Prostate gland (tissue), 2 donors: ENCODE results near the gene RGCC.

ENCODE experiments used
- POLR2AphosphoS5 ChIP-seq: sonication (generic); formaldehyde crosslinking; IDR thresholded peaks from one replicate; pipeline ENCODE4 v1.6.1; 2017; ENCODE audit warnings: antibody characterized with exemption
- TF ChIP-seq, protein P1 (sequence below), 4 experiments: fragments of 200-600 bp in 2 of 4; fragments of 450-650 bp in 2 of 4; sonication (generic) in 2 of 4; IDR thresholded peaks; 1 replicate in 3 of 4; 2 replicates in 1 of 4; pipeline ENCODE4 v1.5.1; 2016 to 2019; ENCODE audit warnings: antibody characterized with exemption in 4 of 4, mild to moderate bottlenecking in 2 of 4, moderate library complexity in 2 of 4

GRCh38 chr13:41500511-41500910 lies 43.2 kb downstream of the RGCC start:
- TF ChIP-seq, protein P1, sequence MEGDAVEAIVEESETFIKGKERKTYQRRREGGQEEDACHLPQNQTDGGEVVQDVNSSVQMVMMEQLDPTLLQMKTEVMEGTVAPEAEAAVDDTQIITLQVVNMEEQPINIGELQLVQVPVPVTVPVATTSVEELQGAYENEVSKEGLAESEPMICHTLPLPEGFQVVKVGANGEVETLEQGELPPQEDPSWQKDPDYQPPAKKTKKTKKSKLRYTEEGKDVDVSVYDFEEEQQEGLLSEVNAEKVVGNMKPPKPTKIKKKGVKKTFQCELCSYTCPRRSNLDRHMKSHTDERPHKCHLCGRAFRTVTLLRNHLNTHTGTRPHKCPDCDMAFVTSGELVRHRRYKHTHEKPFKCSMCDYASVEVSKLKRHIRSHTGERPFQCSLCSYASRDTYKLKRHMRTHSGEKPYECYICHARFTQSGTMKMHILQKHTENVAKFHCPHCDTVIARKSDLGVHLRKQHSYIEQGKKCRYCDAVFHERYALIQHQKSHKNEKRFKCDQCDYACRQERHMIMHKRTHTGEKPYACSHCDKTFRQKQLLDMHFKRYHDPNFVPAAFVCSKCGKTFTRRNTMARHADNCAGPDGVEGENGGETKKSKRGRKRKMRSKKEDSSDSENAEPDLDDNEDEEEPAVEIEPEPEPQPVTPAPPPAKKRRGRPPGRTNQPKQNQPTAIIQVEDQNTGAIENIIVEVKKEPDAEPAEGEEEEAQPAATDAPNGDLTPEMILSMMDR (IDR thresholded peaks at IDR 0.05) = no peak
- TF ChIP-seq POLR2AphosphoS5 = no peak
